GM18526 (cell line): ENCODE measurements around the gene EFCC1.

Source experiments
- POLR2A ChIP-seq: IDR thresholded peaks from 3 replicates; pipeline ENCODE4 v1.6.1; 2011; ENCODE audit not compliant: insufficient read length; ENCODE audit errors: extremely low read depth

The EFCC1 gene

DNA sequence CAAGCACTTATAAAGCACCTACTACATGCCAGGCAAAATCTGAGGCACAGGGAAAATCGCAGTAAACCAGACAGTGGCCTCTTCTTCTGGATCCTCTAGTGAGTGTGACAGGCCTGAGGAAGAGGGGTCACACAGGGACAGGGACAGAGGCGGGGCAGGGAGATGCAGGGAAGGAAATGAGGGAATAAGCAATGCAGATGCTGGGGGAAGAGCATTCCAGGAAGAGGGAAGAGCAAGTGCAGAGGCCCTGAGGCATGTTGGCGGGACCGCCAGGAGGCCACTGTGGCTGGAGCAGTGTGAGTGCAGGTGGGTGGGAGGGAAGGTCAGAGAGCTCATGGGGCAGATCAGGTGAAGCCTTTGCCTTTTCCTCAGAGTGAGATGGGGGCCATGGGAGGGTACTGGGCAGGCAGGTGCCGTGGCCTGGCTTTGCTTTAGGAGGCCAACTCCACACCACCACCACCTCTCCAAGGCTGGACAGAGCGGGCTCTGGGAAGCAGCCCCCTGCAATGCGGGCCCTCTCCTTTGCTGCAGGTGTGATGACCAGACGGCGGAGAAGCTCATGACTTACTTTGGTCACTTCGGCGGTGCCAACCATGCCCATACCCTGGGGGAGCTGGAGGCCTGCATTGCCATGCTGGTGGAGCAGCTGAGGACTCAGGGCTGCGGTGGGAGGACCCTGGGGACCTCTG lies 32.7 kb downstream of the EFCC1 start:
- TF ChIP-seq POLR2A: no peak

DNA sequence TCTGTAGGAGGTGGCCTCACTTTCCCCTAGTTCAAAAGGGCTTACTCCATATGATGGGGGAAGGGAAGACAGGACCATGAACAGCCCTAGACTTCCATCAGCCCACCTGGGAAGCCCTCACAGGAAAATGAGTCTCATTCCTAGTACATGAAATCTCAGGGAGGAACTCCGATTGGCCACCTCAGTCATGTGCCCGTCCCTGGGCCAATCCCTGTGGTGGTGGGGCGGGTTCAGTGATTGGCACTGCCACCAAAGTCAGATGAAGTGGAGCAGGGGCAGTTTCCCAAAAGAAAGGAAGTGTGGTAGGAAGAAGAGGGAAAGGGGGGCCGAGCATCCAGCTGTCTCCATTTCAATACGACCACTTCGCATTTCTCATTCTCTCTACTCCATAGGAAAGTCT lies 33.5 kb downstream of the EFCC1 start:
- no peak for TF ChIP-seq POLR2A

DNA sequence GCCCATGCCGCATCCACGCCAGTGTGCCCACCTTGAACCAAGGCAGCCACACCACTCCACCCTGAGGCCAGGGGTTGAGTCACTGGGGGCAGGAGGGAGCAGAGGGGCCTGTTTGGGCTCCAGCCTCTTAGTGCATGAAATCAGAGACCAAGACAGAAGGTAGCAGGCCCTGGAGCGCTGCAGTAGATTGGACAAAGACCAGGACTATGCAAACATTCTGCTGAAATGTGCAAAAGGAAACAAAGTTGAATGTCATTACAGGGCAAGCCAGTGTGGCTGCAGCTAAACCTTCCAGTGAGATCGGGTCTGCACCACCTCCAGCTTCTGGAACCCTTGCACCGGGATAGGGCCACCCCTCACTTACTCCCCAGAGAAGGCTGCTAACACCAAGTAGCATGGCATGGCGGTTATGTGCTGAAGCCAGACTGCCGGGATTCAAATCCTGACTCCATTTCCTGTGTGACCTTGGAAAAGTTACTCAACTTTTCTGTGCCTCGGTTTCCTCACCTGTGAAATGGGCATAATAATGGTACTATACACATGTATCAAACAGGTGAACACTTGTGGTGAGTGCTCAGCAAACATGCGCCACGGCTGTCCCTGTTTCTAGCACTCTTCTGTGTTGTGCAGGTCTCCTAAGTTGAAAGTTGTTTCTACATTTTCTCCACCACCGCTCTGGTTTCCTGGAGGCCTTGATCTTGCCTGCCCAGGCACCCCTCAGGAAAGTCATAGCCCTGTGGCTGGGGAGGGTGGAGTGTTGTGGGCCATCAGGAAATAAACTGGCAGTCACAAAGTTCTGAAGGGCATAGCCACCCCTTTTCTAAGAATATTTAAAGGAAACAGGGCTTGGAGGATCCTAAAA lies 34.5 kb downstream of the EFCC1 start:
- TF ChIP-seq POLR2A: no peak

DNA sequence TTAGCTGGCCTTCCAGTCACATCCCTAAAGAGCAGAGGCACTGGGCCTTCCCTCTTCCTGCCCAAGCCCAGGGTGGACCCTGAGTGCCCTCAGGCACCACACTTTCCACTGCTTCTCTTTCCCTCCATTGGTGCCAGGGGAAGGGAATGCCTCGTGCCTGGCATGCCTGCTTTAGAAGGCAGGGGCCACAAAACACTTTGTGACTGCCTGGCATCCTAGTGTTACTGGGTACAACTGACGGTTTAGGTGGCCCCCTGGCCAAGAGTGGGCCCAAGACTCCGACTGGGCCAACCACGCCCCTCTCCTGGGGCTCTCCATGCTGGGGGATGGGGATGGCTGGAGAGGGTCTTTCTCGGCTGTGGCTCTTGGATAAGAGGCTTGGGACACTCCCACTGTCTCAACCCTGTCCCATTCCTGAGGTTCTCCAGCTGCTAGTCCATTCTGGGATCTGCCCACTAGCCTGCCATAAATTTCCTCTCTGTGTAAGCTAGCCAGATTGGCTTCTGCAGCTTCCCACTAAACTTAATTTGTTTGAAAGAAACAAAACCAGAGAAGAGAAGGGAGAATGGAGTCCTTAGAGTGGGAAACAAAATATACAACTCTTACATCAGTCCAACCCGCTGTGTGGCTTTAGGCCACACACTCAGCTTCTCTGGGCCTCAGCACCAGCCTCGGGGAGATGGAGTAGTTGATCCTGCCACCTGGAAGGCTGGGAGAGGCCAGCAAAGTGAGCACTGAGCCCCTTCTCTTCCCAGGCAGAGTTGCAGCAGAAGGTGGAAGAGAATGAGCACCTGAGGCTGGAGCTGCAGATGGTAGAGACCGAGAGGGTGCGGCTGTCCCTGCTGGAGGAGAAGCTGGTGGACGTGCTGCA lies 35.4 kb downstream of the EFCC1 start:
- no peak for TF ChIP-seq POLR2A

DNA sequence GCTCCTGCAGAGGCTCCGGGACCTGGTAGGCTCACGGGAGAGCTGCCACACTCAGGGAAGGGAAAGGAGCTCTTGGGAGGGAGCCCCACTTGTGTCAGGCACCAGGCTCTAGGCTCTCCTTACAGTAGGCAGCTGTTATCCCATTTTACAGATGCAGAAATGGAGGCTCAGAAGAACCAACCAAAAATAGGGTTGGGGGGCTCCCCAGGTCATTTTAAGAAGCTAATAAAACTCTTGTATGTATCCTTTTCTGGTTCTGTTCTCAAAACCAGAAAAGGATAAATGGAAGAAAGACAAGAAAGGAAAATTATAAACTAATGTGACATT lies 36.0 kb downstream of the EFCC1 start:
- TF ChIP-seq POLR2A: no peak

DNA sequence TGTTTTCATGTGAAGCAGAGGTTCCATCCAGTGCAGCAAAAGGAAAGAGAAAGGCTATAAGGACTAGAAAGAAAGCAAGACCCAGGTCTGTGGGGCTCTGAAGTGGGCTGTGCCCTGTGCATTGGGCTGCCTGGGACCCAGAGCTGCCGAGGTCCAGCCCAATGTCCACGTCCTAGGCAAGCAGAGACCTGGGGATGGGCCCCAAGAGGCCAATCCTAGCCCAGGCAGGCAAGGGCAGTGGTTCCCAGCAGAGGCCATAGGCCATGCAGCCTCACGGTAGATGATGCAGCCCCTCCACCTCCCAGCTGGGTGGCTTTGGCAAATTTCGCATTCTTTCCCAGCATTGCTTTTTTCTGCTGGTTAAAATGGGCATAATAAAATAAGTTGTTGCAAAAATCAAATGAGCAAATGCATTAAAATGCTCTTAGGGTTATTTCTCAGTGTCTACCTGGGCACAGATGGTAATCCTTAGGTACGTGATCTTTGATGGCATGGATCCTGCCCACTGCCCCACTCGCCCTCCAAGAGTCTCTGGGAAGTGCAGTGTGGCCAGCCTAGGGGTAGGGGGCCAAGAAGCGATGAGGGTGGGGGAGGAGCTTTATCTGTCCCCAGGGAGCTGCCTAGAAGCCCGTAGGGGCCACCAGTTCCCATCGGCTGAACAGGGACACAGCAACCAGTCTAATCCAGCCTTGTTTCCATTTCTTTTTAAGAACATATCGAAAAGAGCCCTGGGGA lies 37.2 kb downstream of the EFCC1 start:
- no peak for TF ChIP-seq POLR2A

DNA sequence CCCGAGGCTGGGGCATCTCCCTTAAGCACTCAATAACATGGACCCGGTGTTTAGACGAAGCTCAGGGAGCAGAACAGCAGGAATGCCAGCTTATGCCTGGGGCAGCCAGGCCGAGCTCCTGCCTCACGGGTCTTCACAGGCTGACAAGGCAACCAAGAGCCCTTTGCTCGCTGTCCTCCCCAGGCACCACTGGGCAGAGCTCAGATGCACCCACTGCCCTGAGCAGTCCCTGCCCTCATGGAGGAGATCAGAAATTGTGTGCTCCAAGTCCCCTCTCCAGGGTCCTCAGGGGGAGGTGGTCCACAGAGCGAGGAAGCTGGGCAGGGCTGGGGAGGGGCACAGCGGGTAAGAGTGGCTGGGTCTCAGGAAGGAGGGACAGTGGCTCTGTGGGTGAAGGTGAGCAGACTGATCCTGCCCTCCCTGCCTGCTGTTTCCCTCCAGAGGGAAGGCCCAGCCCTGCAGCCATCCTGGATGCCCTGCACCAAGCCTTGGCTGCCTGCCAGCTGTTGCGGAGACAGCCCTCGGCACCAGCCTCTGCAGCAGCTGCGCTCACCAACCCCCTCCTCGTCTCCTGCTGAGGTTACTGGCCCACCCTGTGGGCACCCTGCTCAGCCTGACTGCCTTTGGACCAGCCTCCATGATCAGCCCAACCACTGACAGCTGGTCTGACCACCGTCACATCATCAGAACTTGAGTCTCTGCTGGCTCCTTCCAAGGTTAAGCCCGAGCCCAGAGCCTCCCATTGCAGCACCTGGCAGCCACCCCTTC lies 38.4 kb downstream of the EFCC1 start:
- no peak for TF ChIP-seq POLR2A

GRCh38 chr3:129040039-129040336 lies 38.9 kb downstream of the EFCC1 start:
- TF ChIP-seq POLR2A: no peak

DNA sequence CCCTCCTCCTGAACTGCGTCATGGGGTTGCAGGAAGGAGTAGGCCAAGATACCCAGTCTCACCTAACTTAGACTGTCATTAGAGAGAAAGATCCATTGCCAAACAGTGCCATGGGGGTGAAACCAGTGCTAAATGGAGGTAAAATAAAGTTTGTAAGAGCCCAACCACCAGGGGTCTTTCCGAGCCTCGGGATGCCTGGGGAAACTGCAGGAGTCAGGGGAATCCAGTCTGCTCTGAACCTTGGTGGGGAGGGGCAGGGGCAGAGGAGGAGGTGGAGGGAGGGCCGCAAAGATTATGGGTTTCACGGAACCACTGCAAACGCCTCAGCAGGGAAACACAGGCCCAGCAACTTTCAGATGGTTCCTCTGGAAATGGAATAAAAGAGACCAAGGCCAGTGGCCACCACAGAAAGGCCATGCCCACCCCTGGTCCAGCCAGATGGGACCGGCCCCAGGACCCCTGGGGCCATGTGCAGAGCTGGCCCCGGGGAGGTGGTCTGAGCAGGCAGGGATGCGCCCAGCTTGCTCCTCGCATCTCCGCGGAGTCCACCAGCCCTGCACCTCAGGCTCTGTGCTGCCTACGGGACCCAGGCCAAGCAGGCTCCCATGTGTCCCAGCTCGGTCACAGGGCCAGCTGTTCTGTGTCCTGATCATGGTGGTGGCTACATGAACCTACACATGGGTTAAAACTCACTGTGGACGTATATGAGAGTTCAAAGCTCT lies 39.6 kb downstream of the EFCC1 start:
- no peak for TF ChIP-seq POLR2A

DNA sequence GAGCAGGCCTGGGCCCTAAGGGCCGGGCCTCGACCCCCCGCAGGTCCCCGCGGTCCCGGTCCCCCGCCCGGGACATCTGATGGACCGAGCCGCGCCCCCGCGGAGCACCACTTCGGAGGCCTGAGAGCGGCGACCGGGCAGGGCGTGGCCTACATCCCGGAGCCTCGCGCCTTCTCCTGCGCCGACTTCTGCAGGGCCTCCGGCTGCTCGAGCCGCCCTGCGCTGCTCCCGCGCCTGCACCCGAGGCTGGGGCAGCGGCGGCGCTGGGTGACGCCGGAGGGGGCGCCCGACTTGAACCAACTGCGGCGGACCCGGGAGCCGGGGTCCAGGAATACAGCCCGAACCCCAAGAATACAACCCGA lies 44.6 kb downstream of the EFCC1 start:
- no peak for TF ChIP-seq POLR2A

DNA sequence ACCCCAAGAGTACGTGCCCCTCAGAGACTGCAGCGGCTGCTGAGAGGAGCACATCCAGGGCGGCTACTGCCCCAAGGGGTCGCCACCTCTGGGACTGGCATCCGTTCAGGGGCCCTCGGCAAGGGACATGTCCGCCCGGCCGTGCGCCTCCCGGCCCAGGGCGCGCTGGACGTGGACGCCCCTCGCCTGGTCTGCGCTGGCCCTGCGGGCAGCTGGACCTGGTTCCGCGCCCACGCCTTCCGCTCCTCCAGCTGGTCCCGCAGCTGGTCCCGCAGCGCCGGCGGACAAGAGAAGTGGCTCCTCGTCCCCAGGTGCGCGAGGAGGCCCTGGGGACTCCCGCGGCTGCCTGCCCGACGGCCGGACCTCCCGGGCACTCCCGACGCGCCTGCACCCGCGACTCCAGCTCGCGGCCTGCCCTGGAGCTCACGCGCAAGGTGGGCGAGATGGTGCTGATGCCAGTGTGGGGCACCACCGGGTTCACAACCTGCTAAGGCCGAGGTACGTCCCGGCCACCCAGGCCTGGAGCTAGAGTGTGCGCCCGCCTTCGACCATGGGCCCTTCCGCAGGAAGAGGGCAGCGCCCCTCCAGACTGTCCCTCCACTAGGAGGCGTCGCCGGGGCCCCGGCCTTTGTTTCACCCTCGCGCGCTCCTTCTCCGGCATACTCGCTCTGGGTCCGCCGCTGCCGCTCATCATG lies 45.1 kb downstream of the EFCC1 start:
- TF ChIP-seq POLR2A: no peak

DNA sequence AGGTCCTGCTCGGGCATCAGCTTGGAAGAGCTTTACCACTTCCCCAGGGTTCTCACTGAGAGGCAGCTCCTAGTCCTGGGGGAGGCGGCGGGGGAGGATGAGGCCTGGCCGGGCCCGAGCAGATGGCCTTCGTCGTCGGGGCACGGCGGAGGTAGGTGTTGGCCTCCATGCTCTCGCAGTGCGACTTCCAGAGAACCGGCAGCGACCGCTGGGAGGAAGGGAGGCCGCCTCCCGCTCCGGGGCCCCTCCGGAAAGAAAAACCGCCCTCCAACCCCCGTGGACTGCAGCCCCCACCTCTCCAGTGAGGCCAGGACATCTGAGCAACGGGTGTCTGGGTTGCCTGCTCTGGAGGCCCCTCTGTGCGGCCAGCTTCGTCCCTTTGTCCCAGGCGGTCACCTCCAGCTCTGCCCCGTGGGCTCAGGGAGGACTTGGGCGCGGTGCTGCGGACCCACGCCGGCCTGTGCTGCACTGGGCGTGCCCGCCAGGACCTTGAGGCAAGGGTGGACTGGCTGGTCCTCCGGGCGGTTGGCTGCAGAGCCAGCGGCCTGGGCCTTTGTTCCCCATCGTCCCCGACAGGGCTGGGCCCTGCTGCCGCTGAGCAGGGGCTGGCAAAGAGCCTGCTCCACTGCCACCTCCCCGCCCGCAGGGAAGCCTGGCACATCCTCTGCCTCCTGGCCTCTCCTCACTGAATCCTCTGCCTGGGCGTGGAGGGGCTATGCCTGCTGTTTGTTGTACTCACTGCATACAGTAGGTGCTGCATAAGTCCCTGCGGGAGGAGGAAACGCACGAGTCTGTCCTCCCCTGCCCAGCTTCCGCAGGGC lies 45.8 kb downstream of the EFCC1 start:
- no peak for TF ChIP-seq POLR2A

GRCh38 chr3:129047553-129047839 lies 46.4 kb downstream of the EFCC1 start:
- TF ChIP-seq POLR2A: no peak
